ENCODE results near the gene LY6G5C. TPM values are rescaled to one million over a fixed set of nuclear protein-coding genes. Genes with fewer than 3 reads are reported as not detected.

The LY6G5C gene
- total and polyA plus RNA-seq, 2 donors (not counting 1 experiment from before 2014, with no cell fraction given), result 0.76 to 3.4 TPM

- no peaks in the 10 kb centered on the region for H3K9me3 ChIP-seq (ENCODE audit: control extremely low read depth in 1 of 3, control insufficient read depth in 2 of 3, insufficient read depth in 1 of 3, low read length in 2 of 3)
- POLR2A ChIA-PET, result interaction anchor here (0.5 to 1.5 kb wide), 5 partner anchors 14 to 162 kb away, joined by 3 to 8 read pairs (median 4); no protein-coding TSS in a partner anchor
- H3K4me3 ChIP-seq (ENCODE audit: control extremely low read depth in 1 of 5, extremely low read depth in 1 of 5, insufficient read depth in 1 of 5, low read depth in 2 of 5, low read length in 4 of 5), result peak overlapping the region in 1 of 5 experiments; percentile 12
- peaks cover 38 to 46% of the 10 kb centered on the region in 2 donors for H3K4me1 ChIP-seq (ENCODE audit: control insufficient read depth in 2 of 2, insufficient read depth in 2 of 2, low read length in 2 of 2)
- H2AFZ ChIP-seq (ENCODE audit: insufficient read depth, low read depth, low read length, poor library complexity, severe bottlenecking), result no peak overlapping the region
- CTCF ChIA-PET, result interaction anchor here (1.0 to 1.9 kb wide), 2 partner anchors 9 to 140 kb away, joined by 3 to 4 read pairs; partner anchors contain the start of gene LY6G6D
- H3K79me2 ChIP-seq (ENCODE audit: control insufficient read depth, insufficient read depth, low read length), result peaks cover 13% of the 10 kb centered on the region
- H3K9ac ChIP-seq (ENCODE audit: low read length), result no peak overlapping the region
- TF ChIP-seq CTCF (IDR thresholded peaks at IDR 0.05) (no peak), EZH2 (IDR thresholded peaks at IDR 0.05; ENCODE audit: borderline replicate concordance, insufficient read depth, low read depth, low read length, poor library complexity, severe bottlenecking) (no peak)
- Mint-ChIP-seq H3K4me1 (peaks cover 53% of the 10 kb centered on the region), H3K27ac (peak overlapping the region; percentile 29), H3K4me3 (no peak overlapping the region), H3K27me3 (no peaks in the 10 kb centered on the region), H3K9me3 (ENCODE audit: insufficient read depth) (no peaks in the 10 kb centered on the region)
- H3K27me3 ChIP-seq (replicated peaks in 1 of 4; ENCODE audit: control extremely low read depth in 1 of 4, control insufficient read depth in 3 of 4, insufficient read depth in 4 of 4, low read length in 3 of 4), result no peaks in the 10 kb centered on the region
- intact Hi-C loops (cut with micrococcal nuclease), result no loop called here
- peaks cover 0 to 18% of the 10 kb centered on the region in 2 experiments for H3K36me3 ChIP-seq (replicated peaks in 1 of 2; ENCODE audit: control extremely low read depth in 1 of 2, control insufficient read depth in 1 of 2, extremely low read depth in 1 of 2, insufficient read depth in 2 of 2, low read length in 1 of 2)
- peak overlapping the region; percentile 58 for H3K4me2 ChIP-seq (replicated peaks; ENCODE audit: low read depth, low read length, poor library complexity, severe bottlenecking)
- H4K20me1 ChIP-seq (ENCODE audit: control insufficient read depth, insufficient read depth, low read length, poor library complexity, severe bottlenecking), result no peaks in the 10 kb centered on the region
- DNase-seq (no peak), ATAC-seq (ENCODE audit: low read depth) (no peak)
- WGBS (ENCODE audit: insufficient coverage), result 92% methylated on average over 24 of the region's 25 CpGs
- no peak overlapping the region for H3K27ac ChIP-seq (ENCODE audit: low read length in 2 of 2)
Measured at GRCh38 chr6:31723980-31724691, 43.3 kb upstream of the LY6G5C start.

Measured in B cell (primary cell).